ENCODE results near the gene PDPK1. TPM values are rescaled to one million over a fixed set of nuclear protein-coding genes. Genes with fewer than 3 reads are reported as not detected.
"Not testable (repeated sequence)": the region's sequence is repeated elsewhere in the genome, so short reads cannot be mapped to it uniquely, and the experiment has no call there.

The PDPK1 gene
- total and polyA plus RNA-seq, 11 donors: 12.3 to 54.1 (median 35.7) TPM

DNA sequence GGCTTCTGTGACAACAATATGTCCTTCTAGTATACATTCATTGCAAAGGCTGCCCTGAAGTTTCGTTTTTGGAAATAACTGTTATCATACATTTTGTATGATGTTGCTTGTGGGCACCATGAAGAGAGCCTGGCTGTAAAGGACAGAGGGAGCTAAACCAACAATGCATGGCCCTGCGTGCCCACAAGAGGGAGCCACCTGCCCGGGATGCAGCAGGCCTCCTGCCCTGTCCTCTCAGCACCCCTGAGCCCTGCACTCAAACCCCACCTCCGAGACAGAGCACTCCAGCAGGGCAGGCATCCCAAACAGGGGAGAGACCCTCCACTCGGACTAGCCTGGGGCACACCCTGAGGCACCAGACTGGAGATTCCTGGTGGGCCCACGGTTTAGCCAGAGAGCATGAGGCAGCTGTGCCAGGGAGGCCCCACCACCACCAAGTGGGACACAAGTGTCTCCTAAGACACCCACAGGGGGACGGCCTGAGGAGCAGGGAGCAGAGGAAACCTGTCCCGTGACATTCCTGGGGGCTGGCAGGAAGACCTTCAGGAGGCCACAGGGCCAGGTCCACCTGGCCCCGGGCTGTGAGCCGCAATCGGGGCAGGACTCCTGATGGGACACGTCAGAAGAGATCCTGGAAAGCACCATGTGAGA is 101.4 kb downstream of the PDPK1 start:
- H3K4me3 ChIP-seq; H3K9me3 ChIP-seq; H3K36me3 ChIP-seq; H3K27ac ChIP-seq; H3K27me3 ChIP-seq; intact Hi-C loops (cut with DNase I); H3K4me1 ChIP-seq: not testable (repeated sequence)
- DNase-seq (peak in 1 of 5 donors; percentile 44), ATAC-seq (peak; percentile 45 to 78 (median 70))
- TF ChIP-seq CTCF (IDR thresholded peaks at IDR 0.05): peak in 3 of 12 donors; percentile 26 to 34 (median 27)
- WGBS, 4 donors: 0 to 25% methylated on average over 1 to 2 of the region's 12 CpGs; no CpG with 5 or more reads in 2 of the 4 donors

DNA sequence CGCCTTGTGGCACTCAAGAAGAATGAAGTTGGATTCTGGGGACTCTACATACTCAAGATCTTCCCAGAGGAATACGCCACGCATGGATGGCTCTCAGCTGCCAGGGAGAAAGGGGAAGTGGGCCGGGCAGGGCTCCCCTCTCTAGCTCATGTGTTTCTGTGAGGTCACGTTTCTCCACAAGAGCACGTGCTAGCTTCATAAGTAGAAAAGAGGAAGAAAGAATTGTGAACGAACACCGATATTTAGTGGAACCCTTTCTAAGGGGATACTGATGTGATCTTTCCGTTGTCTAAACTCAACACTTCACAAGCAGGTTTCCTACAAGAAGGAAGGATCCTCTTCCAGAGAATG is 101.9 kb downstream of the PDPK1 start:
- H3K27ac ChIP-seq; H3K27me3 ChIP-seq; H3K9me3 ChIP-seq; H3K4me3 ChIP-seq; intact Hi-C loops (cut with DNase I); H3K36me3 ChIP-seq; DNase-seq; H3K4me1 ChIP-seq: not testable (repeated sequence)
- WGBS, 4 donors: 71 to 100% (median 80%) methylated on average over 1 to 9 of the region's 9 CpGs
- ATAC-seq: peak in 3 of 4 donors; percentile 45 to 82 (median 58)

- H3K4me1 ChIP-seq; H3K4me3 ChIP-seq; ATAC-seq; DNase-seq; H3K9me3 ChIP-seq; H3K36me3 ChIP-seq; H3K27me3 ChIP-seq; intact Hi-C loops (cut with DNase I); H3K27ac ChIP-seq: not testable (repeated sequence)
- WGBS, 4 donors: 97 to 98% methylated on average over 5 to 6 of the region's 17 CpGs; no CpG with 5 or more reads in 2 of the 4 donors
Measured at GRCh38 chr16:2642561-2642960, 104.7 kb downstream of the PDPK1 start.

- peak in 2 of 4 donors; percentile 18 to 43 for ATAC-seq
- H3K4me1 ChIP-seq; H3K27me3 ChIP-seq; H3K4me3 ChIP-seq; DNase-seq; H3K27ac ChIP-seq; H3K36me3 ChIP-seq; H3K9me3 ChIP-seq; intact Hi-C loops (cut with DNase I): not testable (repeated sequence)
- WGBS, 4 donors: no CpG with 5 or more reads among the region's 12 CpGs
Measured at GRCh38 chr16:2644754-2645453, 107.1 kb downstream of the PDPK1 start.

DNA sequence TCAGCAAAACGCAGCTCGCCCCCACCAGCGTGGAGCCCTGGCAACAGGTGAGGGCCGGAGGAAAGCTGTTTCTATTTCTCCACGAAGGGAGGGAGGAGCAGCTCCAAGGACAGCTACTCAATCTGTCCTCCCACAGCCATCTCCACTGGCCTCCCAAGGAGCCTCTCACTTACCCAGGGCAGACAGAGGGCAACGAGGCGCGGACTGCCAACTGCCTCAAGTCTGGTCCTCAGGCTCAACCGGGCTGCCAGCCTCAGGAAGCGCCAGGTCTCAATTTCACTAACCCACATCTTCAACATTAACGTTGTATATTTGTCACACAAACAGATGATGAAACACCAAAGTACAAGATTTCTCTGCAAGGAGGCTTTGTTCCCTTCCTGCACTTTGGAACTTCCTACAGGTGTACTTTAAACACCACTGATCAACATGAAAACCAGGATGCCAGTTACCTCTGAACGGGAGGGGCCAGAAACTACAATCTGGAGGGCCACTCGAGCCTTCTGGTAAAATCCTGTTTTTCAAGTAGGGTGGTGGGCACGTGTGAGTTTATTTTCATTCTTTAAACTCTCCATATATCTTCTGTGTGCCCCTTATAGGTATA is 113.5 kb downstream of the PDPK1 start:
- intact Hi-C loops (cut with DNase I): not testable (repeated sequence)
- WGBS, 4 donors: 100% methylated on average over 1 of the region's 14 CpGs; no CpG with 5 or more reads in 3 of the 4 donors

More for the DNA sequence above, 113.5 kb downstream of the PDPK1 start:
- not testable (repeated sequence) for H3K9me3 ChIP-seq, H3K27ac ChIP-seq, H3K4me1 ChIP-seq, H3K4me3 ChIP-seq, DNase-seq, H3K27me3 ChIP-seq, H3K36me3 ChIP-seq
- ATAC-seq: peak in 1 of 4 donors; percentile 13

MicroRNAs within 50 kb of the gene (microRNA counts, 767-probe panel; counts per million panel counts)
- 0 to 71.6 counts per million in 2 donors for microRNA hsa-miR-3178

Small RNAs within 50 kb of the gene (microRNA-seq; reads per million reads assigned to microRNA genes)
- 0 to 0.41 (median 0) reads per million in 4 donors for gene MIR3178

Other genes with a start within 250 kb of the PDPK1 start
- 10 to 100 TPM in 5 of 9 donors, 1 to 10 TPM in 4; 8.0 to 16.5 (median 10.0) TPM for gene ABCA3, start 197.3 kb upstream of the PDPK1 start, total RNA-seq
- 1 to 10 TPM; 6.7 to 8.8 TPM for gene ABCA3, start 197.3 kb upstream of the PDPK1 start, polyA plus RNA-seq
- gene CCNF, start 108.6 kb upstream of the PDPK1 start, total RNA-seq: 1 to 10 TPM in 7 of 9 donors, under 1 TPM in 2; 0.67 to 6.0 (median 1.6) TPM
- 1 to 10 TPM in 1 of 2 donors, under 1 TPM in 1; 0.38 to 1.6 TPM for gene CCNF, start 108.6 kb upstream of the PDPK1 start, polyA plus RNA-seq
- 1 to 10 TPM in 5 of 9 donors, under 1 TPM in 3, not detected in 1; 0.60 to 4.9 (median 1.2) TPM for gene TEDC2, start 77.9 kb upstream of the PDPK1 start, total RNA-seq
- 1 to 10 TPM in 1 of 2 donors, under 1 TPM in 1; 0.46 to 3.1 TPM for gene TEDC2, start 77.9 kb upstream of the PDPK1 start, polyA plus RNA-seq
- gene NTN3, start 66.7 kb upstream of the PDPK1 start, total RNA-seq: under 1 TPM in 6 of 9 donors, not detected in 3; 0.09 to 0.50 (median 0.20) TPM
- not detected for gene NTN3, start 66.7 kb upstream of the PDPK1 start, polyA plus RNA-seq
- gene TBC1D24, start 62.9 kb upstream of the PDPK1 start, total RNA-seq: 10 to 100 TPM in 8 of 9 donors, 1 to 10 TPM in 1; 8.9 to 19.2 (median 11.9) TPM
- 1 to 10 TPM; 4.0 to 6.7 TPM for gene TBC1D24, start 62.9 kb upstream of the PDPK1 start, polyA plus RNA-seq
- 100 to 1,000 TPM in 7 of 9 donors, 10 to 100 TPM in 2; 61.6 to 209 (median 129) TPM for gene ATP6V0C, start 24.1 kb upstream of the PDPK1 start, total RNA-seq
- gene ATP6V0C, start 24.1 kb upstream of the PDPK1 start, polyA plus RNA-seq: 100 to 1,000 TPM; 132 to 232 TPM
- 10 to 100 TPM in 5 of 9 donors, 1 to 10 TPM in 4; 8.9 to 34.0 (median 11.8) TPM for gene AMDHD2, start 17.6 kb upstream of the PDPK1 start, total RNA-seq
- gene AMDHD2, start 17.6 kb upstream of the PDPK1 start, polyA plus RNA-seq: 10 to 100 TPM in 1 of 2 donors, 1 to 10 TPM in 1; 9.4 to 13.2 TPM
- gene CEMP1, start 6.6 kb upstream of the PDPK1 start, total RNA-seq: under 1 TPM in 1 of 9 donors, not detected in 8; 0.18 TPM
- under 1 TPM; 0.04 to 0.27 TPM for gene CEMP1, start 6.6 kb upstream of the PDPK1 start, polyA plus RNA-seq
- gene KCTD5, start 144.5 kb downstream of the PDPK1 start, total RNA-seq: 10 to 100 TPM in 6 of 9 donors, 1 to 10 TPM in 3; 9.1 to 24.3 (median 11.1) TPM
- 10 to 100 TPM in 1 of 2 donors, 1 to 10 TPM in 1; 6.2 to 15.7 TPM for gene KCTD5, start 144.5 kb downstream of the PDPK1 start, polyA plus RNA-seq
- 1 to 10 TPM in 1 of 9 donors, under 1 TPM in 5, not detected in 3; 0.19 to 1.3 (median 0.53) TPM for gene PRSS27, start 182.2 kb downstream of the PDPK1 start, total RNA-seq
- gene PRSS27, start 182.2 kb downstream of the PDPK1 start, polyA plus RNA-seq: under 1 TPM; 0.25 to 0.38 TPM
- gene SRRM2, start 214.6 kb downstream of the PDPK1 start, total RNA-seq: 100 to 1,000 TPM; 112 to 315 (median 233) TPM
- gene SRRM2, start 214.6 kb downstream of the PDPK1 start, polyA plus RNA-seq: 100 to 1,000 TPM; 196 to 540 TPM
- 1,000 to 10,000 TPM in 1 of 9 donors, 100 to 1,000 TPM in 8; 213 to 1,067 (median 294) TPM for gene ELOB, start 239.3 kb downstream of the PDPK1 start, total RNA-seq
- 100 to 1,000 TPM; 462 to 926 TPM for gene ELOB, start 239.3 kb downstream of the PDPK1 start, polyA plus RNA-seq
- not detected for gene PRSS33, start 249.5 kb downstream of the PDPK1 start, total RNA-seq
- not detected for gene PRSS33, start 249.5 kb downstream of the PDPK1 start, polyA plus RNA-seq

Measured in heart left ventricle (tissue), 16 donors.